ENCODE results near the gene DDAH1.

The DDAH1 gene

DNA sequence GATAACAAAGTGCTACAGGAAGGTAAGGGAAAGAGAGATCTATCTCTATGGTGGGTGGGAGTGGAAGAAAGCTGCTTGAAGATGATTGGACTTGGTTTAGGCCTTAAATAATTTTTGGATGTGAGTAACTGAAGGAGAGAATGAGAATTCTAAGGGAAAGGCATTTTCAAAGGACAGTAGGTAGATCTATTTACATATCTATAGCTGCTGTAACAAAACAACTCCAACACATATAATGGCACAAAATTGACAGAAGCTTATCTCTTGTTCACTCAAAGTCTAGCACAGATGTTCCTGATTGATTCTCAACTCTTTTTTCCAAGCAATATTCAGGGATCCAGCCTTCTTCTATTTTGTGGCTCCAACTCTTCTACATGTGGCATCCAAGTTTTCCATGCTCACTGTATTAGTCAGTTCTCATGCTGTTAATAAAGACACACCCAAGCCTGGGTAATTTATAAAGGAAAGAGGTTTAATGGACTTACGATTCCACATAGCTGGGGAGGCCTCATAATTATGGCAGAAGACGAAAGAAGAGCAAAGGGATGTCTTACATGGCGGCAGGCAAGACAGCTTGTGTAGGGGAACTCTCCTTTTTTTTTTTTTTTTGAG is 3.1 kb upstream of the DDAH1 start:
- DNase-seq = no peak

DNA sequence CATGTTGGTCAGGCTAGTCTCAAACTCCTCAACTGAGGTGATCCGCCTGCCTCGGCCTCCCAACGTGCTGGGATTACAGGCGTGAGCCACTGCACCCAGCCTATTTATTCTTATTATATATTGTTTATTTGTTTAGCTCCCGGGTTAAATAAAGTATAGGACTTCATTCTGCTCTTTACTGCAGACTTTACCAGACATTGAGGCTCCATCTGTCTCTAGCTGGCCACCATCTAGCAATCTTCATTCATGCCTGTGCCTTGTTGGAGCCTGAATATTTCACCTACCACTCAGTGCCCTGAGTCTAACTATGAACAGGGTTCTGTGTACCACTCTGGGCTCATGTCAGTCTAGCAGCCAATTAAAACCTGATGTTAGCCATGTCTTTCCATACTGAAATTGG is 2.1 kb upstream of the DDAH1 start:
- DNase-seq = no peak

DNA sequence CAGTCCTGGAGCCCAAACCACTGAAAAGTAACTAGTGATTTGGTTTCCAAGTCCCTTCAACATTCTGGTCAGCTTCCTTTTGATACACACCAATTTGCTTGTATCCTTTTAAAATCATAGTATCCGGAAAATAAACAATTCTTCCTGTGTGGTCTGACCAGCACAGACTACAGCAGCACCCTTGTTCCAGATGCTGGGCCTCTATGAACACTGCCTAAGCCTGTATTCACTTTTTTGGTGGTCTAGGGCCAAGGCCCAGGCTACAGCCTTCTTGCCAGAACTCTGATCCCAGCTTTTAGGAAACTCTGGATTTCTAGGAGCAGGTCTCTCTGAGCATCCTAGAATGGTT is 801 bp upstream of the DDAH1 start:
- no peak for DNase-seq

DNA sequence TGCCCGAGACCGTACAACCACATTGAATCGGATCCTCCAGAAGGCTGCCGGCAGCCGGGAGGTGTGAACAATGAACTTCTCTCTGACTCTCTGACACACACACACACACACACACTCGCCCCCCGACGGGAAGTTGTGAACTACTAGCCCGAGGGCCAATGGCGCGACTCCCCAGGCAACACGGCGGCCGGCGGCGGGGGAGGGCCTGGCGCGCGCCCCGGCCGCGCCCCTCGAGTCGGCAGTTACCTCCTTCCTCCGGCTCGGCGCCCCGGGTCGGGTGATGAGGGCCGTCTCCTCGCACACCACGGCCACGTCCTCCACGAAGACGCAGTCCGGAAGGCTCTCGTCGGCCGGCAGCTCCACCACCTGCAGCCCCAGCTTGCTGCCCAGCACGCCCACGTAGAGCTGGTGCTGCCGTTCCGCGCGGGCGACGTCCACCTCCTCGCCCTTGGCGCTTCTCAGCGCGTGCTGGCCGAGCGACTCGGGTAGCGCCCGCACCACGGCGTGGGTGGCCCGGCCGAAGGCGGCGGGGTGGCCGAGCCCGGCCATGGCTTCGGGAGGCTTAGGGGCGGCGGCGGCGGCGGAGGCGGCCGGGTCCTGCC is 361 bp downstream of the DDAH1 start:
- DNase-seq = no peak

DNA sequence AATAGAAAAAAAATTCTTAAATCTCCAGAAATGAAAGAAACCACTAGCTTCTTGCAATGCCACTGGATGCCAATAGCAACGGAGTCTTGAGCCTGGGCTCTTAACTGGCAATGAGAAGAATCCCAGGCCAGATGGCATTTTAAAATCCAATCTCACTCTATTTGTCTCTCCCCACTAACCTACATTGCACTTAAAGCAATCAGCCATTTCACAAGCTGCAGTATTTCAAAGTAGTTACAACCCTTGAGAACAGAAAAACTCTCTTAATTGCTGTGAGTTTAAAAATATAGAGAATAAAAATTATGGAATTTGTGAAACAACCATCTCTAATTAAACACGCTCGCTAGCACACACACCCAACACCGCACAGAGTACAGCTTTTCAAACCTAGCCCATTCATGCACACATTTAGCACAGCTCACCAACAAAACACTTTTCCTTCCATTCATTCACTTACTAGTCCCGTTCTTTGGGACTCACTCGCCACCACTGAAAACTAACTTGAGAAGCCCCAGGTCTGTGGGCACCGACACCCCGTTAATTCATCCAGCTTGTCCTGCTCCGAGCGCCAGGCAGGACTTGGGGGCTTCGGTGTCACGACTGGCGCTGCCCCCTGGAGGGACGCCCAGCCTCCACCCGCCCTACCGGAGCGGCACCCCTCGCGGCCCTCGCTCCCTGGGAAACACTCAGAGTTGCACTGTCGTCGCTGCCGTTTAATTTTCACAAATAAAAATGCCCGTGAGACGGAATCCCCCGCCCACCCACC is 1.0 kb downstream of the DDAH1 start:
- no peak for DNase-seq

DNA sequence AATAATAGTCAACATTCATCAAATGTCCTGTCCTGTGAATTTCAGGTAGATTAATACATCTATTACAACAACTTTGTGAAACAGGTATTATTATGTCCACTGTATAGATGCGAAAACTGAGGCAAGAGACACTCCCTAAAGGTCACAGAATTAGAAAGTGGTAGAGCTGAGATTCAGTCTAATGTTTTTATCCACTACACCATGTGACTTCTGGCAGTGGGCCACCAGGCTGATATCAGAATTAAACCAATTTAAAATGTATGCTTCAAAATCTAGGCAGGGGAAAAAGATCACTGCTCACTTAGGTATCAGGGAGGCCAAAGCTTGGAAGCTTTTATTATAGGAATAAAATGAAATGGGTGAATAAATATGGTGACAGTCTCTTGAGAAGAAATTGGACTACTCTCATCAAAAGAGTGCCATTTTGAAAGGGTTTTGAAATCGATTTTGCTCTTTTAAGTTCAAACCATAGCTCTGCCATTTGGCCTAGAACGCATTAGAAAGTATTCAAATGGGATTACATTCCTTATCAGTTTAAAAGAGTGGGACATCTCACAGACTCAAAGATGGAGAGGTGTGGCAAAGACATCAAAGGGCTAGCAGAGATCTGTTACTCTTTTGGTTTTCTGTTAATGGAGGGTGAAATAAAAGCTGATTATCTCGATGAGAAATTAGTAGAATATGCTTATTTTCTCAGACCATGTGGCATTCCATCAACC is 1.9 kb downstream of the DDAH1 start:
- DNase-seq = no peak

DNA sequence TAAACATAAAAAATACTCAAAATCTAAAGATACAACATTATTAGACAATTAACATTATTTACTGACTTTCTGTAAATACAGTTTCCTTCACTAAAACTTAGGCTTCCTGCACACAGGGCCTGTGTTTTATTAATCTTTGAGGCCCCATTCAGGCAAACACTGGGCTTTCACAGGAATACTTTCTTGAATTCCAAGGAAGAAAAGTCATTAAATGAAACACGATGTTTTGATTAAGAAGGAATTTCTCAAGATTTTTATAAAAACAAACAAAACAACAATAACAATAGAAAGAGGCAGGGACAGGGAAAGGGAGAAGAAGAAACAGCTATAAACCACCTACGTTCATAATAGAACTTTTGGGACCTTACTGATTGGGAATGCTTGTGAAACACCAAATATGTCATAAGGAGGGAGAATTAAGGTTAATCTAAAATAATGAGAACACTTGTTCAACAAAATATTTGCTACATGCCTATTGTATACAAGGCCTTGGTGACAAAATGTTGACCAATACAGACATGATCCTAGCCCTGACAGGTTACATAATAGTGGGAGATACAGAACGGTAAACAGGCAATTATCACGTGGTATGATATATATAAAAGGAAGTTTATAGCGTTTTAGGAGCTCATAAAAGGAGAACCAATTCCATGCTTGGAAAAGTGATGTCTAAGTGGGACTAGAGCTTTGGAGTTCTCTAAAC is 3.6 kb downstream of the DDAH1 start:
- DNase-seq = no peak

DNA sequence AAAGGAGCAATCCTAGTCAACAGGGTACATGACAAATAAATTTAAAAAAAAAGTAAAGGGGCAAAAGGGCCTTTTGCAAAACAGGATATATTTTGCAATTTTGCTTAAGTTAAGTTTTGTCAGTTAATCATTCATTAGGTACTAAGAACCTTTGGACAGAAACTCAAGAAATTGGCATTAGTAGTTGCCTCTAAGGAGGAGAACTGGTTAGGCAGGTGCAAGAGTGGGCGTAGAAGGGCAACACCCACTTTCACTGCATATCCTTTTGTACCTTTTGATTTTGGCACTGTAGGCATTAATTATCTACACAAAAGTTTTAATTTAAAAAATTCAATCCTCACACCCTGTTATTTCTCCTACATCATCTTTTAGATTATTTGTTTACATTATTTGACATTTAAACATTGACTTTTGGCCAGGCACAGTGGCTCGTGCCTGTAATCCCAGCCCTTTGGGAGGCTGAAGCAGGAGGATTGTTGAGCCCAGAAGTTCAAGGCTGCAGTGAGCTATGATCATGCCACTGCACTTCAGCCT is 4.3 kb downstream of the DDAH1 start:
- no peak for DNase-seq

DNA sequence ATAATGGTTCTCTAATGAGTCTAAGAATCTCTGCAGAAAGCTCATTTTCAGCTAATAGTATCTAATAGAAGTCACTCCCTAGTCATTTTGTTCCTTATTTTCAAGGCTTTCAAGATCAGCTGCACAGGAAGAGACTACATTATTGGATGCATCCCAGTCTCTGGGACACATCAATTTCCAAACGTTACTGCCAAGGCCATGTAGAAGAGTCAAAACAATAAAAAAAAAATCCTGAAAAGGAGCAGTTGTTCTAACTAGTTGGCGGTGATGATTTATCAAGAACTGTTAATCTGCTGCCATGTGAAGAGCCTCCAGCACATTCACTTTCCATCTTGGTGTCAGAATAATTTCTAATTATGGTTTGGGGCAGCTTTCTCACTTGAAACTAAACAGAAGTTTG is 5.7 kb downstream of the DDAH1 start:
- no peak for DNase-seq

DNA sequence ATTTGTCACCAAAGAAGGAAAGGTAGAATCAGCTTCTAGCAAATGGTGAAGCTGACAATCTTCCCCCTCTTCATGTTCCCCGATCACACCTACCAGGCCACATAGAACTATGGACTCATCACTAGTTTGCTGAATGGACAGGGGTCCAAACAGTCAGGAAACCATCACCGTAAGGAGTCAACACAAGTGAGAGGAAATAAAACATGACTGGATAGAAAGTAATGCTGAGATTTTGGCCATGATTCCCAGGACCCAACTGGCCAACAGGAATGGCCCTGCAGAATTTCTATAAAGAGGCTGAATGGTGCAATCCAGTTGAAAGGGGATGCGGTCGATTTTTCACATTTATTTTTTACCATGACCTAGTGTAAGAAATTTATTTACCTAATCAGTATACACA is 10.7 kb downstream of the DDAH1 start:
- DNase-seq = no peak

DNA sequence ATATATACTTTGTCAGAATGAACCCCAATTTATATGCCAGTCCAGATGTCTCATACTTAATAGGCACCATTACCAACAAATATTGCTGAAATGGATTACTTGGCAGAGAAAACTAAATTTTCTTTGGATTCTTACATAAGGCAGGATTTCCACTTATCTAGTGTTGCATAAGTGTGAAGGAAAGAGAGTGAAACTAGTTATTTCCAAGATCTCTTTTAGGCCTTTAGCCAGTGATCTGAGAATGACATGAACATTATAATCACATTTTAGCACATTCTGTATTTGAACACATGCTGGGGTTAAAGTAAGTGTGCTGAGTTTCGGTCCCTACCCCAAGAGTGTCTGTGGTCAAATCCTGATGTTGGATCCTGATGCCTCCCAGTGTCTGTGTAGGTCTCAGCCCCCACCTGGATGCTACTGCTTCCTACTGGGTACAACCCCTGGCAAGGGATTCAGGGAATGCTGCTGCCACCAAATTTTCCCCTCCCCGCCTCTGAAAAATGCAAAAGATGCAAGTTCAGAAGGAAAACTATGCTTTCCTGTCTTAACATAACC is 11.2 kb downstream of the DDAH1 start:
- DNase-seq = no peak

DNA sequence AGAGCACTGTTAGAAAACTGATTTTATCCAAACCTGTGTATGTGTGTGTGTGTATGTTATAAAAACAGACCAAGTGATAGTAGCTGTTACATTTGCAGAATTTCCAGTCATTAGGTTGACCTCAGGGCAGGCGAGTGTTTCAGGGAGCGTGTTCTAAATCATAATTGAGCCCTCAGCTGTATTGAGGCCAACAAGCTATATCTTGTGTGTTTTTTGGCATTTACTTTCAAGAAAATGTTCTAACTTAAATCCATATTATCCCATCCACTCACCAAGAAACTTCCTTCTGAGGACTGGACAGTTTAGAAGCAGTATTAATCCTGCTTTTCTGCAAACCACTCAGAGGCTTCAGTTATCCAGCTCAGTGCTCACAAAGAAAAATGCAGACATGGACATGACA is 12.0 kb downstream of the DDAH1 start:
- no peak for DNase-seq

DNA sequence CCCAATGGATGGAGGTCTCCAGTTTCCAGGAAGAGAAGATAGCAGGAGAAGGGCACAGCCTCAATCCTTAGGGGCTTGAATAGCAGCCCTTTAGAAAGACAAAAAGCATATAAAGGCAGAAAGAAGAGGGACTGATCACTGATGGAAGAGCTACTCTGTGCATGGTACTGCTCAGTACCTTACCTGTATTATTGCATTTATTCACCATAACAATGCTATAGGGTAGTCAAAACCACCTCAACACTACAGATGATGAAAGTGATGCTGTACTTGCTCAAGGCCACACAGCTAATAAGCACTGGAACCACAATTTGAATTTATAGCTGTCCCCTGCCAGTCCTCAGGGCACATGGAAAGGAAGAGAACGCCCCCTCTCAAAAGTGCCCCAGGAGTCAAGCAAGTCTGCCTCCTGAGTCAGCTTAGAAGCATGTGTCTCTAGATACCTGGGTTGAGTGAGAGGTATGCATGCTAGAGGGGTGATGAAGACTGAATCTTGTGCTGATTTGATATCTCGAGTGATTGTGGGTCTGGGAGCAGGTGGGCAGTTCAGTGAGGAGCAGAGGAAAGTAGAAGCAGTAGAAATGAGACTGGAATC is 13.6 kb downstream of the DDAH1 start:
- DNase-seq = no peak

DNA sequence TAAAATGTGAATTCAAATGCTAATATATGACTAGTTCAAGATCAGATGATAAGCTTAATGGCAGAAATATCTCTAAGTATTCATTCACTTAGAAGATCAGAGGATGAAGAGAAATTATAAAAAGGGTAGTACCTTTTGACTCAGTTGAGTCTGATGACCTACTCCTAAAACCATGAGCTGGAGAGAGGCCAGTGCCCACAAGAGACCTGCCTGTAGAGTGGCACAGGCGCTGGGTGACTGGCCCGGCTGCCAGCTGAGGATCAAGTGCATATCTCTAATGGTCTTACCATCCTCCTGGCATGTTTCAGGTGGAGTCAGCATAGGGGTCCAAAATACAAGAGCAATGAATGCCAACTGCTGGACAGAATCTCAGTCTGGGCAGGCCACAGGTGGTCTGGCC is 14.1 kb downstream of the DDAH1 start:
- no peak for DNase-seq

DNA sequence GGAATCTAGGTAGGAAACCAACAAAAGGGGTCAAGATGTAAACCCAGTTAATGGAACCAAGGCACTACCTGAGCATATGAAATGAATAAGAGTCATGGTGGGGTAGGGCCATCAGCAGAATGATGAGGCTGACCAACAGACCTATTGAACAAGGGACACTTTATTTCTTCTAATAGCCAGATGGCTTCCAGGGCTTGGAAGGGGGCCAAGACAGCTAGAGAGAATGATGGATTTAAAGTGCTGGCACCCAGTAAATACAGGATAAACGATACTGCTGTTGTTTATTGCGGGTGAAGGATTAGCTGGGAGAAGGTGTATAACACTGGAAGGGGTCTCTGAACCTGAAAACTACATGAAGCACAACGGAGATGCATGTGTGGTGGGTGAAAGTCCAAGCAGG is 15.6 kb downstream of the DDAH1 start:
- no peak for DNase-seq

DNA sequence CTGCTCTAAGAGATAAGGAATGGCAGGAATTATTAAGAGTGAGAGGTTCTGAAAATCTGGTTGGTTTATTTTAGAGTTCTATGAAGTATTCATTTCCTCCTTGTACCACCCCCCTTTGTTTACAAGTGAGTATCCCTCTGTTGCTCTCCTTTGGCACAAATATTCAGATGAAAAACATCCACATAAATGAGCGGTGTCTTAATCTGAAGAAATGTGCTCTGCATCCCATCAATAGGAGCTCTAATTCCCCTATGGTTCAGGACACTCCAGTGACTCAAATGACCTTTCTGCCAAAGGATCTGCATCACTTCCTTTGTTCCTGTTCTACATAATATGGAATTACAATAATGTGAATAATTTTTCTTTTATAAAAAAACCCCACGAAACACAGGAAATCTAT is 16.6 kb downstream of the DDAH1 start:
- DNase-seq = no peak

DNA sequence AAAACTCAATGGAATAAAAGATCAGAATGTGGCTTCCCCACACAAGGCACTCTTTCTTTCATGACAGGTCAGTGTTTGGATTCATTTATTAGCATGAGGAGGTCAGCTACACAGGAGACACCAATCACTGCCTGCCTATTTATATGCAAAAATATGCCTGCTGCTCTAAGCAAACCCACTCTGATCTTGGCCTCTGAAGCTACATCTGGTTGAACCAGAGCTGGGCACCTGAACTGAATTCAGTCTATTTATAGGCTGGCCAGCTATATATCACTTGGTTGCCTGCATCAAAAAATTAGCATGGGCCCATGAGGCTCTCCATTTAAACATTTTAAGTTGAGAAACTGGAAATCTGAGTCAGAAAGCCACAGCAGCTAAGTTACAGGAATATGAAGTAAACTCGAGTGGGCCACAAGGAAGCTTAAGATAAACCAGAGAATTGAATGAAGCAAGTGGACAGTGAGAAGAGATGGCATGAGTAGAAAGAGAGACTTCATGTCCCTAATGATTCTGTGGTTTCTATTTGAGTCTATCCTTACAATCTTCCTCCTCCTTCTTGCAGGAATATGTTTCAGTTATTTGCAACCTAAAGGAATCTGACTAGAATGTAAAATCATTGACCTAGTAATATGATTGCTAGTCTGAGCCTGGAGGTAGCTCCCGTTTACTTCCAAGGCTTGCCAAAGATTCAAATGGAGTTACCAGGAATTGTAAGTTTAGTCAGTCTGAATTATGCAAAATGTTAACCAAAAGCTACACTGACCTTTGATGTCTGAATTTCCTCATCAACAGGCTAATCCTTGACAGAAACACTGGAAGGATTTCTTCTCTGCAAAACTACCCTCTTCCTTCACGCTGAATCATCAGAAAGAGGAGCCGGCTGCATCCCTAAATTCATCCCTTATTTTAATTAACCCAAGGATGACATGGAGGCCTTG is 17.7 kb downstream of the DDAH1 start:
- no peak for DNase-seq

DNA sequence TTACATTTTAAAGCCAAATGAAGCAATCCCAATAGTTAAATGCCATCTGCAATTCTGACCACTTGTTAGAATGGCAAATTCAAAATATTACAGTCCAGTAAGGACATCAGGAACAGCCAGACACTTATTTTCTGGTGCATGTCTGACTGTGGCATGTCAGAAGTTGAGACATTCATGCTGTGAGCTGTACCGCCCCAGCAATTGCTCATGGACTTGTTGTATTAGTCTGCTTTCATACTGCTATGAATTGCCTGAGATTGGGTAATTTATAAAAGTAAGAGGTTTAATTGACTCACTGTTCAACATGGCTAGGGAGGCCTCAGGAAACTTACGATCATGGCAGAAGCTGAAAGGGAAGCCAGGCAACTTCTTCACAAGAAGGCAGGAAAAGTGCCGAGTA is 19.1 kb downstream of the DDAH1 start:
- no peak for DNase-seq

DNA sequence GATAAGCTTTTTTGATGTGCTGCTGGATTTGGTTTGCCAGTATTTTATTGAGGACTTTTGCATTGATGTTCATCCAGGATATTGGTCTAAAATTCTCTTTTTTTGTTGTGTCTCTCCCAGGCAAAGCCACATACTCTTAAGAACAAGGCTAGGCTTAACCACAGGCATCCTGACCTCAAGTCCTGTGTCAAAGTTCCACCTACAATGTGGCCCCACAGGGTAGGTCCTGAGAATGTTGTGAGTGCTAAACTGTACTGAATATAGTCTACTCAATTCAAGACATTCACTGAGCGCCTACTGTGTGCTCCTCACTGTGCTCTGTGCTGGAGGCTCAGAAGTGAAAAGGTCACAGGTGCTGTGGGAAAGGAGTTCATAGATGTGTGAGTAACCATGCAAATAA is 20.6 kb downstream of the DDAH1 start:
- DNase-seq = no peak

DNA sequence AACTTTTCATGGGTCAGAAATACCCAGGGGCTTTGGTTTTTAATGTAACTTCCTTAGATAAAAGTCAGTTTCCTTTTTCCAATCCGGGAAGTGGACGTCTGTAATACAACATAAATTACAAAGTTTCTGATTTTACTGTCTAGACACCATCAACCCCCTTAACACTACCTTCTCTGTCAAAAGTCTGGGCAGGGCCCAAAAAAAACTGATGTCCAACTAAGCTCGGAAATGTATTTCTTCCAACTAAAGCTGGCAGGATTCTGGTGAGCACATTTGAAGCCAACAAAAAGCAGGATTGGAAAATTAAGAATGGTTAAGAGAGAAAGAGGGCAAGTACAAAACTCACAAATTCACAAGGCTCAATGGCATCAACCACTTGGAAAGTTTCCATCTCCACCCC is 24.3 kb downstream of the DDAH1 start:
- DNase-seq = no peak

DNA sequence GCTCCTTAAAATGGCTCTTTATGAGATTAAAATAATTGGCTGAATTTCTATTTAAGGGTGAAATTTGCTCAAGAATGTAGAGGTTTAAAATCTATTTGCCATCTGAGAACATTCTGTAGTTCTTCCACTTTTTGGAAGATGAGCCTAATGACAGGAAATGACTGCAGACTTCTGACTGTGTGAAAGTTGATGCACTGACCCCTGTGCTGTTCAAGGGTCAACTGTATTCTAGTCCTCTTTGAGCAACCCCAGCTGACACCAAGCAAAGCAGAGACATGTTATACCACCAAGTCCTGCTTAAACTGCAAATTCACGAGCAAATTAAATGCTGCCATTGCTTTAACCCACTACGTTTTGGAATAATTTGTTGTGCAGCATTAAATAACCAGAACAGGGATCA is 26.6 kb downstream of the DDAH1 start:
- DNase-seq = no peak
